GM21717 (cell line): ENCODE data around the gene SPINK14.

Experiments
- ATAC-seq: cut with Tn5 transposase; IDR thresholded peaks from one replicate; pipeline ENCODE4 v1.9.1; 2021; ENCODE audit warnings: mild to moderate bottlenecking, moderate library complexity; ENCODE audit not compliant: unreplicated experiment

SPINK14 gene

DNA sequence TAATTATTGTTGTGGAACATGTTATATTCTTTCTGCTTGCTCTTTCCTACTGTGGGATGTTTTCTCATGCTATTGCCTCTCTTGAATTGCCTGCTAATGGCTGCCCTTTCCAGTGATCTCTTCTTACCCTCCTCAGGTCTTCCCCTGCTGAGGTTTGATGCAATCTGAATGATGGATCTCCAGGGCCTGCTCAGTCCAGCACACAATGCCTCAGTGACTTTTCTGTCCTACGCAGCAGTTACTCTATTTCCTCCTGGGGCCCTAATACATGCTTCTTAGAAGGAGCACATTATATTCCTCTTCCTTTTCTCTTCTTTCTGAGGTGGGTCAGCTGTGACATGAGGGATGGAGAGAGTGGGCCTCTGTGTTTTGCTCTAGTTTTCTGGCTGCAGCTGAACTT lies at the start of gene SPINK14:
Gene SPINK14, plus strand, starts transcription at position 301 of the 400 bp plus-strand sequence. CDS start 1,187 bp downstream, outside the sequence.
- ATAC-seq: no peak

GRCh38 chr5:148120317-148120716 lies 48.0 kb upstream of the SPINK14 start:
- ATAC-seq: no peak

DNA sequence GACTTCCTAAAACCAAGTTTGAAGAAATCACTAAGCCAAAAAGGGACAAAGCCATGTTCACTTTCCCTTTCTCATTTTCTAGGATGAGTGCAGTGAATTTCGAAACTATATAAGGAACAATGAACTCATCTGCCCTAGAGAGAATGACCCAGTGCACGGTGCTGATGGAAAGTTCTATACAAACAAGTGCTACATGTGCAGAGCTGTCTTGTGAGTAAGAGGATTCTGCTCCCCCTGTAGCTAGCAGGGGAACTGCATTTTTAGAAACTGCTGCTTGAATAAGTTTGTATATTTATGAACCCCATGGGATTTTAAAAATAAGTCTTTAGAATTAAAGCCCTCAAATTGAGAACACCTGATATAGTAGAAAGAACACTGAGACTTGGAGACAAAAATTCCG lies 42.7 kb upstream of the SPINK14 start:
- ATAC-seq: no peak

DNA sequence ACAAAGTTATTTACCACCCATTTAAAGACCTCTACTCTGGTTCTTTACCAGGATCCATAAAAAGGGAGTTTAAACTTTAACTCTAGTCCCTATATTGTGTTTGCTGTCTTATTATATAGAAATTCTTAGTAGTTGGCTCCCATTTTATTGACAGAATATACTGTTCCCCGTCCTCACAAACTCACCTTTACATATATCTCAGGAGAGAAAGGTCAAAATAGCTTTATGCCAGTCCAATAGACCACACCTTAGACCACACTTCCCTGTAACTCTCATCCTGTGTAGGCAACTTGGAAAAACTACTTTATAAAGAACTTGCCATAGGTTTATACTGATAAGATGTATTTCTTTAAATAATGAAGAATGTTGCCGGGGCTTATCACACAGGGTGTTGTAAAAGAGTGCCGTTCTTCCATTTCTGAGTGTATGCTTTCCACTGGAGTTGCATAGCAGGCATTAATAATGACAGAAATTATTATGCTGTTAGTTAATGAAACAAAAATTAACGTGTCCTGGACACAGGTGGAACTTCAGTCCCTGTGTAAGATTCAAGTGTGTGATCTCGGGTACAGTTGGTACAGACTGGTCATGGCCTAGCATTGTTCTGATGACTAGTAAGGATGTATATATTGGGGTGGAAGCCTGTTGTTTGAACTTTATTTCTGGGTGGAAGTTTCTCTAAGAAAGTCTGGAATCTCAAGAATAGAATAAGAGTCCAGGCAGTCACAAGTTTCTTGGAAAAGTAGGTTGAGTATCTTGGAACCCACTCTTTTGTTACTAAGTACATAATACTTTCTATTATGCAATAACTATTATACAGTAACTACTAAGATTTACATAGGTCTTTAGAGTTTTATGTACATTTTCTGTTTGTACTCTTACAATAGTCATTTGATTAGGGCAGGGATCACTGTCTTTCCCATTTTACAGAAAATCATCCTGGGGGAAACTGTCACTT lies 33.0 kb upstream of the SPINK14 start:
- no peak for ATAC-seq

DNA sequence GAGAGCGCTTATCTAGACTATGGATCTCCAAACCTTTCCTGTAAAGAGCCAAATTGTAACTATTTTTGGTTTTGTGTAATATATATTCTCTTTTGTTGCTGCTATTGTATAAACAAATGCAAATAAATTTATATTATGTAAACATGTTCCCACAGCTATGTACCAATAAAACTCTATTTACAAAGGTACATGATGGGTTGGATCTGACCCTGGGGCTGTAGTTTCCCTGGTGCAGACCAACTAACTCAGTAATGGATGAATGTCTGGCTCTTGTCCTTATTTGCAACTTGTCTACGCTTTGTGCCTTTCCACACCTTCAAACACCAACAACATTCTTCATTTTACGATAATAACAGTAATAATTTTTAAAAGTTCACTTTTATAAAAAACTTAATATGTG lies 27.5 kb upstream of the SPINK14 start:
- no peak for ATAC-seq

DNA sequence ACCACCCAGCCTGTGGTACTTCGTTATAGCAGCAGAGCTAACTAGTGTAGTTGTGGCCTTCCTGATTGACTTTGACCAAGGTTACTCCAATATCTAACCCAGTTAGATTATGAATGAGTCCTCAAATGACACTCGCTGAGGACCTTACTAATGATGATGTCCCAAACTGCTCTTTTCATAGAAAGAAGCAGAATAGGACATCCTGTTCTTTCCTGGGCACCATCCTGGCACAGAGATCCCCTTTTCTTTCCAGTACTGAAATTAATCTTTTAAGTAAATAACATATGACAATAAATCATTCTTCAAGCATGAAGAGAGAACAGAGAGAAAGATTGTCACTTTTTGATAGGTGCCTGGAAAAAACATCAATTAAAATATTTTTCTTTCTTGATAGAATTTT lies 26.7 kb upstream of the SPINK14 start:
- ATAC-seq: no peak

- no peak for ATAC-seq
These were observed 22.4 kb upstream of the SPINK14 start for GRCh38 chr5:148145916-148146315.

DNA sequence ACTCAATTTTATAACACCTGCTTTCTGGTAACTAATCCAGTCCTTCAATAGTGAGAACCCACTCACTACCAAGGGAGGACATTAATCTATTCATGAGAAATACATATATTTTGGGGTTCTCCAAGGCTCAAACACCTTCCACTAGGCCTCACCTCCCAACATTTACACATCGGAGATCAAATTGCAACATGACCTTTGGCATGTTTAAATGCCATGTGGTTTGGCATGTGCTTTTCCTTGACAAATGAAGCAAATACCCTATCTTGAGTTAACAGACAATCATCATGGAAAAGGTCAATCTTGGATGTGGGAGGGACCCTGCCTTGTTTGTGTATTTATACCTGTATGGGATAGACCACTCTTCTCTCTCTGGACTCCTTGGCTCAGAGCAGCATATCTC lies 21.9 kb upstream of the SPINK14 start:
- ATAC-seq: no peak

- ATAC-seq: no peak
These were observed 20.9 kb upstream of the SPINK14 start for GRCh38 chr5:148147415-148147814.

DNA sequence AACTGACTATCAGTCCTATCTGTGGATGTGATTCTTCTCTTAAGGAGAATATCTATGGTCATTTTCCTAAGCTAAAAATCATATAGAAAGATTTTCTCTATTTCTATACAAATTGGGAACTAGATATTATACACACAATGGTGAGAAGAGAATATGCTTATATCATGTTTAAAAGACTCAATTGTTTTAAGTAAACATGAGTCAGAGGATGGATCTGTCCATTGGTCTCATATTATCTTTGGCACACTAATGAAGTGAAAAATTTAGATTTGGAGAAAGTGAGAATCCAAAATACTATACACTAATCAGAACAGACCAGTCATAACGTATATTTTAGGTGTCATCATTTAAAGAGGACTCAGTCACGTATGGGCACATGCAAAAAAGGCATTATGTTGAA lies 16.5 kb upstream of the SPINK14 start:
- ATAC-seq: no peak

GRCh38 chr5:148152781-148153180 lies 15.6 kb upstream of the SPINK14 start:
- ATAC-seq: no peak

DNA sequence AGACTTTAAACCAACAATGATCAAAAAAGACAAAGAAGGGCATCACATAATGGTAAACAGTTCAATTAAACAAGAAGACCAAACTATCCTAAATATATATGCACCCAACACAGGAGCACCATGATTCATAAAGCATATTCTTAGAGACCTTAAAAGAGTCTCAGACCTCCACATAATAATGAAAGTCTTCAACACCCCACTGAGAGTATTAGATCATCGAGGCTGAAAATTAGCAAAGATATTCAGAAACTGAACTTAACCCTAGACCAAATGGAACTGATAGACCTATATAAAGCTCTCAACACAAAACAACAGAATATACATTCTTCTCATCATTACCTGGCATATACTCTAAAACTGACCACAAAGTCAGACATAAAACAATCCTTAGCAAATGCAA lies 11.7 kb upstream of the SPINK14 start:
- ATAC-seq: peak; percentile 64

DNA sequence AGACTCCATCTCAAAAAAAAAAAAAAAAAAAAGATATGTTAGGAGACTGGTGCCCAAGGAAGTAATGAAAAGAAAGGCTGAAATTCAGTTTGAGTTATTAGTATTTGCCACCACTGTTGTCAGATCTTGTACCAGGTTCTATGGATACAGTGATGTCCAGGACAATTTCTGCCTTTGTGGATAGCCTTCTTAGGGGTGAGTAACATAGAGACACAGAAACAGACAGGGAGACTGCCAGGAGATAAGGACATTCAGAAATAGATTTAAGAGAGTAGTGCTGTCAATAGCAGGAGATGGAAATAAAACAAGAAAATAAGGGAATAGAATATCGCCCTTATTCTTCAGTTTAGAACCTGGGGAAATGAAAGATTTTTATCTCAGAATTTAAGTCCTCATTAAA lies 6.3 kb upstream of the SPINK14 start:
- no peak for ATAC-seq

- ATAC-seq: no peak
These were observed 5.0 kb upstream of the SPINK14 start for GRCh38 chr5:148163345-148163744.

DNA sequence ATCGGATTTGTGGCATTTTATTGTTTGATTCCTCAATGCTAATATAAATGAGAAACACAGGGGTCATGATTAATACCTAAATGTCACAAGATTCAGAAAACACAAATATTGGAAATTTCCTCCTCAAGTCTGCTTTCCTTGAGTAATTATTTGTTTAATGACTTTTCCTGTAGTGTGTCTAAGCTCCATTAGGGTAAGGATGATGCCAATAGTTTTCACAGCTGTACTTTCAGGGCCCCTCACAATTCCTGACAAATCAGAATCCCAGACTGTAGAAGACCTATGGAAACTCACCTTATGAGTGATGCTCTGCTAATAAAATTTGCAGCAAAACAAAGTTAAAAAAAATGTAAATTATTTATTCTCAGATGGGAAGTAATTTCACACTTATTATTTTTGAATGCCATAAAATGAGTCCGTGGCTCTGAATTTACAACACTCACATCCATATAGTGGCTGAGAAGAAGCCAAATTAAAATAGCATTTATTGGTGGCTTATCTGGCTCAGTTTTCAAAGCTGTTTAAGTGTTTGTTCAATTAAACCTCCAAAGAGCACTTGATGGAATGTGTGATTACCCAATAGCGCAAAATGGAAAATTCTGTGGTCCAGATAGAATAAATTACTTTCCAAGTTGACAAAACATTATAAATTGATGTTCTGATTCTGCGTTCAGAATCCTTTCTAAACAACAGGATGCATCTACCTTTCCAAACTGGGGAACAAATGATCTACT lies 1.6 kb upstream of the SPINK14 start:
- no peak for ATAC-seq

- ATAC-seq: no peak
These were observed 4.0 kb downstream of the SPINK14 start for GRCh38 chr5:148172377-148172776.

GRCh38 chr5:148176480-148176879 lies 8.1 kb downstream of the SPINK14 start:
- no peak for ATAC-seq

DNA sequence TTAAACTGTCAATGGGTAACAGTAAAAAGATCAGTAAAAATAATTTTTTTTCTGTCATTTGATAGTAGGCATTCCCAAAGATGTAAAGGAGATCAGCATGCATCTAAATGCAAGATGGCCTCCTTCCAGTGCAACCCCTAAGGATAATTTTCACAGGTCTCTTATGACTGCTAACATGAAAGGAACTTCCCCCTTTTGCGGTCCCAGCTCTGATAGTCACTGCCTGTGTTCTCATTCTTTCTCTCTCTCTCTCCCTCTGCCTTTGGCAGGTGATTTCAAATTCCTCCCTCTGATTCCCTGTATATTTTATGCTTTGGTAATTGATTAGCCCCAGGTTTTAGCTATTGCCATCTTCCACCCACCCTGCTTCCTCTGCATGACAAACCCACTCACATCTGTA lies 8.9 kb downstream of the SPINK14 start:
- no peak for ATAC-seq

DNA sequence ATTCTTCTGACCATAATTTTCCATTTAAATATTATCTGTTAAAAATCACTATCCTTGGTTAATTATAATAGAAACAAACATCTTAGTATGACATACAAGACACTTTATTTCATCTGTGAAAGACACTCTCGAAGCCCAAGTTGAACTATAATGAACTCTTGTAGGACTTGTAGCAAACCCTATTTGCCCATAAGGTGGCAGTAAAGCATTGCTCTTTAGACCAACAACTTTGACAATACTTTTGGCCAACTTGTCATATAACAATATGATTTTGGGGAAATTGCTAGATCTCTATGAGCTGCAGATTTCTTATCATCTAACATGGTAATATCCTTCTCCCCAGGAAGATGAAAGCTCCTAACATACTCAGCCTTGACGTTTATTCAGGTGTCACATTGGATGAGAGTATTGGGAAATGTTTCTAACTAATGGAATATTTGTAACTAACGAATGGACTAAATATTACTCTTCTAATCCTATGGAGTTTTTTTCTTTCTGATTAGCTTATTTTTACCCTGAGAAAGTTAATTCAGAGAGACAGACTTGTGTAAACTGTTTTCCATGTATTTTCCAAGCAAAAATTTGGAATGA lies 11.0 kb downstream of the SPINK14 start:
- peak; percentile 78 for ATAC-seq

DNA sequence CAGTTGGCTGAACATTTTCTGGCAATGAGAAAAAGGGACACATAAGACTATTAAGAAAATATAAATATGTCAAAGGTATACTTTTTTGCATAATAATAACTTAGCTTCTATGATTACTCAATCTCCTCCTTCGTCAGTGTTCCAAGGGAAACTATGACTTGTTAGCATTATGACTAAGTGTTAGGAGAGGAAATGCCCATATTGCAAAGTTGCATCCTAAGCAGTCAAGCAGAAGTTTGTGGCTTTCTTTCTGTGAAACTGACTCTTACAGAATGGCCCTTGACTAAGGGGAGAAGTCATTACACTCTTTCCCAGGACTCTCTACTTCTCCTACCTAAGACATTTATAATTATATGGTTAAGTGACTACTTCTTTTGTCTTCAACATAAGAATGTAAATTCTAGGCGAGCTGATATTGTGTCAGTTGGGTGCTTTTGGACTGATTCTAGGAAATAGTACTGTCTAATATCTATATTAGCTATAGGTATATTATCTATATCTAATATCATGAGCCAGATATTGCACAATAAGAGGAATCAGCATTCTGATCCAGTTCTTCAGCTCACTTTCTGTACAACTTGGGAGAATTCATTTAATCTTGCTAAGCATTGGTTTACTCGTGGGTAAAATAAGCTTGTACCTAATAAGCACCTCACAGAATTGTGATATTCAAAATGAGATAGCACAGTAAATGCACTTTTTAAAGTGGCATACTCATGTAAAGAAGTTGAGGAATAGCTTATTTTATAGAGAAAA lies 18.1 kb downstream of the SPINK14 start:
- ATAC-seq: peak; percentile 93

- ATAC-seq: no peak
These were observed 22.7 kb downstream of the SPINK14 start for GRCh38 chr5:148191010-148191409.
